CD4-positive, alpha-beta T cell treated with Interleukin-4 for 4 hours (primary cell): Measurements from ENCODE around the gene FPR3.

ENCODE experiments used
- DNase-seq: peaks from one replicate; pipeline ENCODE4 v3.0.0-alpha.2; 2020

The FPR3 gene

DNA sequence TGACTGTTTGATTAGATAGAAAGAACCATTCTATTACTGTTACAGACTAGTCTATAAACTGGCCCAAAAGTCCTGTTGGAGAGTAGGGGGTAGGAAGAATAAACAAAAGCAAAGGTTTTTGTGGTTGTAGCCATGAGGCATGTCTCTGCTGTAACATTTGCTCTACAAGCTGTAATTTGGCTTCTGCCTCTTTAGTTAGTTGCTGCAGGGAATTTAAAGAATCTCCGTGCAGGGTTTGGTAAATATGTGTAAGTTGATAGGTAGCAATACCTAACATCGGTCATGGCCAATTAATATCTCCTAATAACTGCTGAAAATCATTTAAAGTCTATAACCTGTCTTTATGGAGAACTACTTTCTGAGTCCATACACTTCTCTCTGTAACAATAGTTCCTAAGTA lies 13.0 kb downstream of the FPR3 start:
- DNase-seq = no peak

DNA sequence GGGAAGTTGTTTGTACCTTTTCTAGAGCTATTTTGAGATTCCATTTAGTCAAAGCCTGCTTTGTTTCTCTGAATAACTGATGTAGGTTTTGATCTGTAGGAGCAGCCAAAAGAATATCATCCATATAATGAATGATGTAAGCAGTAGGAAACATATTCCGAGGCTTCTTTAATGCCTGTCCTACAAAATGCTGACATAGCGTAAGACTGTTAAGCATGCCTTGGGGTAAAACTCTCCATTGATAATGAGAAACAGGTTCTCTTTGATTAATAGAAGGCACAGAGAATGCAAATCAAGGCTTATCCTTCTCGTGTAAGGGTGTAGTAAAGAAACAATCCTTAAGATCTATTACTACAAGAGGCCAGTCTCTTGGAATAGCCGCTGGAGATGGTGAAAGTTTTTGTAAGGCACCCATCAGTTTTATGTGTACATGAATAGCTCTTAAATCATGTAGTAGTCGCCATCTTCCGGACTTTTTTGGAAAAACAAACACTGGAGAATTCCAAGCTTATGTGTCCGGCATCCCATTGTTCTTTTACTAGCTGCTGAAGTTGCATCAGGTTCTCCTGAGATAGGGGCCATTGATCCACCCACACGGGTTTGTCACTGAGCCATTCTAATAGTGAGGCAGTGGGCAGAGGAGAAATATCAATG lies 13.5 kb downstream of the FPR3 start:
- DNase-seq = no peak

DNA sequence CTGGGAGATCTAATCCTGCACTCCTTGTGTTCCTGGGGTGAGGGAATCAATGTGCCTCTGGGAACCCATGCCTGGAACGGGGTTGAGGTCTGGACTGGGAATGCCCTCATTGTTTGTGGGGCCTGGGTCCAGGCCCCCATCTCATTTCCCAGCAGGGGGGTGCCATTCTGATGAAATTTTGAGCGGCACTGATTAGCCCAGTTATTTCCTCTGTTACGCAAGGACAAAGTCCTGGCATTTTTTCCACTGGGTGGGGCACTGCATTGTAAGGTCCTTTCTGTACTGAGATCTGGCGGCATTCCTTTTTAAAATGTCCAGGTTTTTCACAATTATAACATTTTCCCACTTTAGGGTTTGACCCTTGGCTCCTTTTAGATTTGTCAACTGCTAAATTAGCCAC lies 14.8 kb downstream of the FPR3 start:
- no peak for DNase-seq

DNA sequence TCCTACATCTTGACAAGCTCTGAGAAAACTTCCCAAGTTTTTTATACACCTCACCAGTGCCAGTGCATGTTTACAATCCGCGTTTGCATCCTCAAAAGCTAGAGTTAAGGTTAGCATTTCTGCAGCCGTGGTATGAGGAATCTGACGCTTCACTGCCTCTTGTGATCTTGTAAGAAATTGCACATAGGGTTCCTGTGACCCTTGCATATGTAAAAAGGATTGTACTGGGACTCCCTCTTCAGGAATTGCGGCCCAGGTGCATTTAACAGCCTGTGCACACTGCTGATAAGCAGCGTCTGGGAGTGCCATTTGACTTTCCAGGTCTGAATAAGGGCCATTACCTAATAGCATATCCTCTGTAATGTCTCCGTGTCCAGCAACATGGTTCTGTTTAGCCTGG lies 15.3 kb downstream of the FPR3 start:
- no peak for DNase-seq

GRCh38 chr19:51811344-51811743 lies 16.4 kb downstream of the FPR3 start:
- peak; percentile 18 for DNase-seq

DNA sequence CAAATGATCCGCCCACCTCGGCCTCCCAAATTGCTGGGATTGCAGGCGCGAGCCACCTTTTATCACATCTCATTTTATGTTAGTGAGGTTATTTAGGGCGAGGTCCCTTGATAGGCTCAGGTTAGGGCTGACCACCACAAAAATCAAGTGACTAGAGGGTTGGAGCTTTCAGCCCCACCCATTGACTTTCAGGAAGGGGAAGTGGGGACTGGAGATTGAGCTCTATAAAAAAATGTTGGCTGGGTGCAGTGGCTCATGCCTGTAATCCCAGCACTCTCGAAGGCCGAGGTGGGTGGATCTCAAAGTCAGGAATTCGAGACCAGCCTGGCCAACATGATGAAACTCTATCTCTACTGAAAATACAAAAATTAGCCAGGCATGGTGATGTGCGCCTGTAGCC lies 20.1 kb downstream of the FPR3 start:
- no peak for DNase-seq

DNA sequence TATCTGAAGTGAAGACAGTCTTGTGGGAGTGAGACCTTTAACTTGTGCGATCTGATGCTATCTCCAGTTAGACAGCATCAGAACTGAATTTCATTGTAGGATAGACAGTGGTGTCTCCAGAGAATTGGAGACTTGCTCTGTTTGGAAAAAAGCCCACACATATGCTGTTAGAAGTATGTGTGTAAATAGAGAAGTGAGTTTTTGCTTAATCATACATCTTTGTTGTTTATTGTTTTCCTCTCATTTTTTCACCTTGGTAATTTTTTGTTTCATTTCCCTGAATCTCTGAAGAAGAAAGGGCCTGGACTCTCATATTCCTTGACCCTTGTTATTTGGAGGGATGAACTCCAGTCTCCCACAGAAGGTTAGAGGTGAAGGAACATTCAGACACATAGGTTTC lies 21.8 kb downstream of the FPR3 start:
- no peak for DNase-seq

GRCh38 chr19:51820011-51820410 lies 25.1 kb downstream of the FPR3 start:
- DNase-seq = no peak

GRCh38 chr19:51820831-51821446 lies 26.0 kb downstream of the FPR3 start:
- no peak for DNase-seq

DNA sequence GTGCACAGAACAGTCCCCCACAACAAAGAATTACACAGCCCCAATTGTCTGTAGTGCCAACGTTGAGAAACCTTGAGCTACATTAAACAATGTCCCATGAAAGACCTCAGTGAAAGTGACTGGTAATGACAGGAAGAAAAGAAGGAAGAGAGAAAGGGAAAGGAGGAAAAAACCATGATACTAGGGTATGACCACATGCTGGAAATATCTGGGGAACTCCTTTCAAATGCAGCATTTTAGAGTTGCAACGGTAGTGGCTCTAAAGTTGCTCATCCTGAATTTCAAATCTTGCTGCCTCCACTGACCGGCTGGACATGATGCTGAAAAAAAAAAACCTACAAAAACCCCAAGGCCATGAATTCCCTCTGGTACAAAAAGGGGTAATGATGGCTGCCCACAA lies 26.5 kb downstream of the FPR3 start:
- no peak for DNase-seq

- no peak for DNase-seq
These were observed 27.0 kb downstream of the FPR3 start for GRCh38 chr19:51821921-51822320.

GRCh38 chr19:51822325-51822724 lies 27.4 kb downstream of the FPR3 start:
- no peak for DNase-seq

- DNase-seq = no peak
These were observed 28.0 kb downstream of the FPR3 start for GRCh38 chr19:51822946-51823345.

GRCh38 chr19:51824281-51825005 lies 29.5 kb downstream of the FPR3 start:
- DNase-seq = peak; percentile 13

GRCh38 chr19:51830274-51830673 lies 35.3 kb downstream of the FPR3 start:
- DNase-seq = peak; percentile 9

DNA sequence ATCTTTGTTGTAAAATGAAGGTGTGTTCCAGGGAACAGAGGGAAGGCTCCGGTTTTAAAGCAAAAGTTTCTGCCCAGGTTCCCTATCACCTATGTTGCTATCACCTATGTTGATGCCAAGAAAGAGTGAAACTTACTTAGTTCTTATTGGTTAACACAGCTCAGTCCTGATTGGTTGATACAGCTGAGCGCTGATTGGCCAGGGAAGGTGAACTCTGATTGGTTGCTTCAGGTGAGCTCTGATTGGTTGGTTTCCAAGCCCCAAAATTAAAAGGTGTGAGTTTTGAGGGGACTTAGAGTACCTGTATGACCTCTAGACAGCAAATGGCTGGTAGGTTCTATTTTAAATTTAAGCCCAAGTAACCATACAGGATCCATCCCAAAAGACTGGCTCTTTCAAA lies 42.2 kb downstream of the FPR3 start:
- no peak for DNase-seq

DNA sequence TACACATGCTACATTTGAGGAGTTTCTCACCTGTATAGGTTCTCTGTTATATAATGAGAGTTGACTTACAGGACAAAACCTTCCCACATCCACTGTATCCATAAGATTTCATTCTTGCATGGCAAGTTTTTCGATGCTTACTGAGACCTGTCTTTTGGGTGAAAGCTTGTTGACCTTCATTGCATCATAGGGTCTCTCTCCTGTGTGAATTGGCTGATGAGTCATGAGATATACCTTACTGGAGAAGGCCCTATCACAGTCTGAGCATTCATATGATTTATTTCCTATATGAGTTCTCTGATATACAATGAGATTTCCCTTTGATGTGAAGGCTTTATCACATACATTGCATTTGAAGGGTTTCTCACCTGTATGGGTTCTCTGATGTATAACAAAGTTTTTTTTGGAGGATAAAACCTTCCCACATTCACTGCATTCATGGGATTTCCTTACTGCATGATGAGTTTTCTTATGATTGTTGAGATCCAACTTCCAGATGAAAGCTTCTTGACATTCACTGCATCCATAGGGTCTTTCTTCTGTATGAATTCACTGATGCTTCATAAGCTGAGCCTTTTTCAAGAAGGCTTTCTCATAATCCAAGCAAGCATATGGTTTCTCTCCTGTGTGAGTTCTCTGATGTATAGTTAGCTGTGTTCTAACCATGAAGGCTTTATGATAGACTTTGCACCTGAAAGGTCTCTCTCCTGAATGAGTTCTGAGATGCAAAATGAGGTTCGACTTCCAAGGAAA lies 67.1 kb downstream of the FPR3 start:
- no peak for DNase-seq

DNA sequence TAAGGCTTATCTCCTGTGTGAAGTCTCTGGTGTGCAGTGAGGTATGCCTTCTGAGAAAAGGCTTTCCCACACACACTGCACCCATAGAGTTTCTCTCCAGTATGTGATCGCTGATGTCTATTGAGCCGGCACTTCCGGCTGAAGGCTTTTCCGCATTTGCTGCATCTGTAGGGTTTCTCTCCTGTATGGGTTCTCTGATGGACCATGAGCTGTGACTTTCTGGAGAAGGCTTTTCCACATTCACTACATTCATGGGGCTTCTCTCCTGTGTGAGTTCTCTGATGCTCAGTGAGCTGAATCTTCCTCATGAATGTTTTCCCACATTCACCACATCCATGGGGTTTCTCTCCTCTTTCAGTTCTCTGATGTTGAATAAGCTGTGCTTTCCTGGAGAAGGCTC lies 78.1 kb downstream of the FPR3 start:
- no peak for DNase-seq
